Gastrocnemius medialis (tissue), 4 donors: Measurements from ENCODE around the gene ANKRD11.

ENCODE experiments used
- POLR2A ChIP-seq, 2 donors: fragments of 450-650 bp; IDR thresholded peaks; one replicate each; pipeline ENCODE4 v1.6.1; 2017; ENCODE audit warnings: antibody characterized with exemption in 2 of 2, mild to moderate bottlenecking in 2 of 2, moderate library complexity in 2 of 2
- TF ChIP-seq, protein P1 (sequence below), 5 experiments: fragments of 450-650 bp in 3 of 5; fragments of 200-600 bp in 2 of 5; sonication (generic) in 2 of 5; IDR thresholded peaks in 4 of 5; conservative IDR thresholded peaks in 1 of 5; 1 replicate in 4 of 5; 2 replicates in 1 of 5; pipeline ENCODE4 v1.5.1; 2016 to 2019; ENCODE audit warnings: antibody characterized with exemption in 5 of 5, mild to moderate bottlenecking in 3 of 5, moderate library complexity in 3 of 5

DNA sequence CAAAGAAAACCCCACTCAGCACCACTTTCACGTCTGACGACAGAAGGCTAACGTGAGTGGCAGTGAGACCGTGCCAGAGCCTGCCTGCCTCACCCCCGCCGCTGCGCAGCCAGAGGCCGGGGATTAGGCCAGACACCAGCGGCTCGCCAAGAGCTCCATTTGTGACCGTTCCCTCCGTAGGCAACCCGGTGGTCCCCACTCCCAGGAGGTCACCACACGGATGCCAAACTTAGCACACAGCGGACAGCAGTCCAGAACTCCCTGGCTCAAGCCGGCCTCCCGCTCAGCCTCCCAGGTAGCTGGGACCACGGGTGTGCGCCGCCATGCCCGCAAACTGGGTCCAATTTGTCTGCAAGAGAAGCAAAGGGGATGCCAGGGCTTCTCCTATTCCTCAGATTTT lies 104.6 kb downstream of the ANKRD11 start:
- TF ChIP-seq, protein P1, sequence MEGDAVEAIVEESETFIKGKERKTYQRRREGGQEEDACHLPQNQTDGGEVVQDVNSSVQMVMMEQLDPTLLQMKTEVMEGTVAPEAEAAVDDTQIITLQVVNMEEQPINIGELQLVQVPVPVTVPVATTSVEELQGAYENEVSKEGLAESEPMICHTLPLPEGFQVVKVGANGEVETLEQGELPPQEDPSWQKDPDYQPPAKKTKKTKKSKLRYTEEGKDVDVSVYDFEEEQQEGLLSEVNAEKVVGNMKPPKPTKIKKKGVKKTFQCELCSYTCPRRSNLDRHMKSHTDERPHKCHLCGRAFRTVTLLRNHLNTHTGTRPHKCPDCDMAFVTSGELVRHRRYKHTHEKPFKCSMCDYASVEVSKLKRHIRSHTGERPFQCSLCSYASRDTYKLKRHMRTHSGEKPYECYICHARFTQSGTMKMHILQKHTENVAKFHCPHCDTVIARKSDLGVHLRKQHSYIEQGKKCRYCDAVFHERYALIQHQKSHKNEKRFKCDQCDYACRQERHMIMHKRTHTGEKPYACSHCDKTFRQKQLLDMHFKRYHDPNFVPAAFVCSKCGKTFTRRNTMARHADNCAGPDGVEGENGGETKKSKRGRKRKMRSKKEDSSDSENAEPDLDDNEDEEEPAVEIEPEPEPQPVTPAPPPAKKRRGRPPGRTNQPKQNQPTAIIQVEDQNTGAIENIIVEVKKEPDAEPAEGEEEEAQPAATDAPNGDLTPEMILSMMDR (IDR thresholded peaks at IDR 0.05 in 4 of 5, conservative IDR thresholded peaks at IDR 0.05 in 1 of 5), result no peak
- TF ChIP-seq POLR2A (IDR thresholded peaks at IDR 0.05), result no peak
